IPS-18a (cell line): ENCODE measurements around the gene ARHGAP26.

ENCODE experiments used
- H3K27ac ChIP-seq: one replicate; pipeline ENCODE4 v1.5.1; 2013; ENCODE audit warnings: low read length
- H3K27me3 ChIP-seq: one replicate; pipeline ENCODE4 v1.6.1; 2013; ENCODE audit warnings: mild to moderate bottlenecking, low read length; ENCODE audit not compliant: control insufficient read depth, insufficient read depth
- H3K36me3 ChIP-seq: one replicate; pipeline ENCODE4 v1.6.1; 2013; ENCODE audit warnings: low read depth, low read length; ENCODE audit not compliant: control insufficient read depth
- H3K4me1 ChIP-seq: one replicate; pipeline ENCODE4 v1.6.1; 2013; ENCODE audit warnings: low read depth, low read length; ENCODE audit not compliant: control insufficient read depth
- H3K4me3 ChIP-seq: one replicate; pipeline ENCODE4 v1.5.1; 2013; ENCODE audit warnings: low read length
- H3K9ac ChIP-seq: one replicate; pipeline ENCODE4 v1.6.1; 2013; ENCODE audit warnings: mild to moderate bottlenecking, low read length, moderate library complexity
- H3K9me3 ChIP-seq: one replicate; pipeline ENCODE4 v1.6.1; 2013; ENCODE audit warnings: low read depth, low read length; ENCODE audit not compliant: control insufficient read depth

The ARHGAP26 gene

DNA sequence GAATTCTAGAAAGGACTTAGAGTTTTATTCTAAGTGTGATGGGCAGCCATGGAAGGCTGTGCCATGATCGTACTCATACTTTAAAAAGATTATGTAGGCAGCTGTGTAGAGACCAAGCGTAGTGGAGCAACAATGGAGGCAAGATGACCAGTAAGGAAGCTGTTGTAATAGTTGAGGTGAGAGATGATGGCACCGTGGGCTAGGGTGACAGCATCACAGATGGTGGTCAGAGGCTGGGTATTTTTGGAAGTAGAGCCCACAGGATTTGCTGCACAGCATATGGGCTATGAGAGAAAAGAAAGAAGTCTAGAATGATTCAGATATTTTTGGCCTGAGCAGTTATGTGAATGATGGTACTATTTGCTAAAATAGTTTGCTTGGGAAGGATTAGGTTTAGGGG lies 7.7 kb downstream of the ARHGAP26 start:
- H3K27me3 ChIP-seq = peaks cover 2% of the 10 kb centered on the region
- no peaks in the 10 kb centered on the region for H3K36me3 ChIP-seq
- no peak overlapping the region for H3K4me3 ChIP-seq
- H3K4me1 ChIP-seq = peaks cover 19% of the 10 kb centered on the region
- no peak overlapping the region for H3K27ac ChIP-seq
- no peaks in the 10 kb centered on the region for H3K9me3 ChIP-seq
- no peak overlapping the region for H3K9ac ChIP-seq

DNA sequence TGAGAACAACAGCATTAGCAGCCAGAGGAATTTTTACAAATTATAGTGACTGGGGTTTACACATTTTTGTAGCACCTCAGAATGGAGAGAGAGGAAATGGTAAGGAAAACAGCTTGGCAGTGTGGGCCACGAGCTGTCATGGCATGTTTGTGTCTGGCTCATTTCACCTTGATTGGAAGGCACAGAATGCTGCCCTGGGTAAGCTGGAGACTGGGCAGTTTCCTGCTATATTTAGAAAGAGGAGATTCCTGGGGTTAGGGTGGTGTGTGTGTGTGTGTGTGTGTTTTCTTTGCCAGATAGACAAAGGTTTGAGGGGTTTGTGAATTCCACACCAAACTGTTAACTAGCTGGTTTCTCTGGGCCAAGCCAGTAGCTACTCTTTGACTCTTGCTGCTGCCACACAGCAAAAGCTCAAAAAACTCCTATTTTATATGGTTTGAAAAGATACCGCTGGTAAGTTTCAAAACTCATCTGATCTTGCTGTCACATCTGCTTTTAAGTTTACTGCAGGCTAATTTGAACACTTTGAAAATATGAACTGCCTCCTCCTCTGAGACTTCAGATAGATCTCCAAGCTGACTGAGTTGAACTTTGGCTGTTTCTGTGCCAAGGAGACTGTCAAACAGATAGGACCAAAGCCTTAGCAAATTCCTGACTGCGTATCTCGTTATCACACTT lies 9.1 kb downstream of the ARHGAP26 start:
- peaks cover 32% of the 10 kb centered on the region for H3K4me1 ChIP-seq
- H3K9ac ChIP-seq = no peak overlapping the region
- no peaks in the 10 kb centered on the region for H3K36me3 ChIP-seq
- no peaks in the 10 kb centered on the region for H3K27me3 ChIP-seq
- H3K4me3 ChIP-seq = no peak overlapping the region
- no peaks in the 10 kb centered on the region for H3K9me3 ChIP-seq
- no peak overlapping the region for H3K27ac ChIP-seq

DNA sequence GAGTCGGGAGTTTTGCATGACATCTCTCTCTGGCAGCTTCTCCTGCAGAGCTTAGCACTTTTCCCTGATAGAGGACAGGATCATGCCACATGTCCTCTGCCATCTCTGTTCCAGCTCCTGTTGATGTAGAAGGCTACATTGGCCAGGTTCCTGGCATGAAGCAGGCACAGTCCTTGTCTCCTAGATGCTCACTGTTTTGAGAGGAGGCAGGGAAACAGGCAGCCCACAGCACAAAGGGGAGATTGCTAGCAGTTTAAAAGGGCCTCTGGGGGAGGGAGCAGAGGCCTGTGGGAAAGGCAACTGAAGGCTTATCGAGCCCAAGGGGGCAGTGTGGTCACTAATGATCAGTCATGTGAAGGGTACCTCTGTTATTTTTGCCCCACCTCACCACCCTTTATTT lies 10.7 kb downstream of the ARHGAP26 start:
- no peaks in the 10 kb centered on the region for H3K27me3 ChIP-seq
- H3K4me1 ChIP-seq = peaks cover 33% of the 10 kb centered on the region
- no peak overlapping the region for H3K9ac ChIP-seq
- H3K4me3 ChIP-seq = no peak overlapping the region
- H3K9me3 ChIP-seq = no peaks in the 10 kb centered on the region
- no peaks in the 10 kb centered on the region for H3K36me3 ChIP-seq
- H3K27ac ChIP-seq = no peak overlapping the region

DNA sequence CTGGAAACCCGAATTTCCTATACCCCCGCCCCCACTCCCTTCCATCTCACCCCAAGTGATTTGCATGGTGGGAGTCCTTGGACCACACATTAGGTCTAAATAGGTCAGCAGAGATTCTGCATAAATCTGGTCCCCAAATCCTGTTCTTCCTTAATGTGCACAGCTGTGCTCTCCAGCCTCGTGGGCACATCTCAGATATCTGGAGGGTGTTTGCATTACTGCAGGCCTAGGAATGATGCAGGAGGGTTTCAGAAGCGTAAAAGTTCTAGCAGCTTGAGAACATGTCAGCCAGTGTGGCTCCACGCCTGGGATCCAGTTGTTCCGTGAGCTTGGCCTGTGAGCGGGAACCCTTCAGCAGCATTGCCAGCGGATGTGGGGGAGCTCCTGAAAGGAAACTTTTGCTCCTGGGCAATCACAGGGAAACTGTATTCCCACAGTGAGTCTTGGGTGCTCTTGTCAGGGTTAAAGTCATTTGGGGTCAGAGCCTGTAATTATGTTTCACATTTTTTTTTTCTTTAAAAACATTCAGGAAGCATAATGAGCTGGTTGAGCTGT lies 12.9 kb downstream of the ARHGAP26 start:
- Histone ChIP-seq H3K27me3 (no peaks in the 10 kb centered on the region), H3K4me1 (peaks cover 33% of the 10 kb centered on the region), H3K4me3 (no peak overlapping the region), H3K9me3 (no peaks in the 10 kb centered on the region), H3K36me3 (no peaks in the 10 kb centered on the region), H3K9ac (no peak overlapping the region), H3K27ac (no peak overlapping the region)

DNA sequence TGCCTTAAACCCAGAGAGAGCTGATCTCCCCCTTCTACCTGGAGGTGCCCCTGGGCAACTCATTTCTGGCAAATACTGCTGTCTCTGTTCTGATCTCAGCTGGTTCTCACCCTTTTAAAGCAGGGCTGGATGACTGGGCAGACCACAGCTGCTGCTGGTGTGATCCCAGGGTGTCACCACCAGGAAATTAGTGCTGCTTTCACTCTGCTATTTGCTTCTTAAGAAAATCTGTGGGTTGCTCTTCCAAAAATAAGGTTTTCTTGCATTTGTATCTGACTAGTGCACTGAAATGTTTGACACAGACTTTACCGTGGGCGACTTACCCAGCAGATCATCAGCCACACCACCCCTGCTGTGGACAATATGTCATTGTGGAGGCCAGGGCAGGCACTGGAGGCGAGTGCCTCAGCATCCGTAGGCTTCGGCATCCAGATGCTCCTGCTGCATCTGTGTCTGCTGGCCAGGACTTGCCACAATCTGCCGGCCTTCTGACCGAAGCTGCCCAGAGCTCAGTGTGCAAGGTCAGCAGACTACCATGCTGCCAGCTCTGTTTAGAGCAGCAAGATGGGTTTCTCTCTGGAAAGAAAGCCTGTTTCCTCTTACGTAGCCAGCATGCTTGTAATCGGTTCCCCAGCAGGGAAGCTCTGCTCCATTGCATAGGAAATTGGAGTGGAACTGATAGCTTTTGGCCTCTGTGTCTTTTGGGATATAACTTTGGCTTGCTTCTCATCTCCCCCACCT lies 13.6 kb downstream of the ARHGAP26 start:
- Histone ChIP-seq H3K36me3 (no peaks in the 10 kb centered on the region), H3K4me3 (no peak overlapping the region), H3K9ac (no peak overlapping the region), H3K27me3 (no peaks in the 10 kb centered on the region), H3K9me3 (no peaks in the 10 kb centered on the region), H3K4me1 (peaks cover 33% of the 10 kb centered on the region), H3K27ac (no peak overlapping the region)

DNA sequence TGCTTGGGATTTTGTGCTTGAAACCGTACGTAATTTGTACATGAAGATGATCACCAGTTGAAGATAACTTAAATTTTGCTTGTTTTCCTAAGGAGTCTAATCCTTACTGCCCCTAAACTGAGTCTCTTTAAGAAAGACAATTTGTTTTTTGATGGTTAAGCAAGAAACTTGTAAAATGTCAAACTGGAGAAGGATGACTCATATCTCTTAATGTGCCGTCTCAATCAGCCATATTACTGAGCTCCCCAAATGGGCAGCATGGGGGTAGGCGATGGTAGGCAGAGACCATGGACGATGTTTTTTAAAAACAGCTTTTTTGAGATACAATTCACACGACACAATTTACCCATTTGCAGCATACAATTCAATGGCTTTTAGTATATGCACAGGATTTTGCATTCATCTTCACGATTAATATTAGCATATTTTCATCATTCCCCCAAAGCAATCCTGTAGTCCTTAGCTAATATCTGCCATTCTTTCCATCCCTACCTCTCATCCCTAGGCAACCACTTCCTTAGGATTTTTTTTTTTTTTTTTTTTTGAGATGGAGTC lies 14.3 kb downstream of the ARHGAP26 start:
- Histone ChIP-seq H3K9ac (no peak overlapping the region), H3K4me1 (peaks cover 29% of the 10 kb centered on the region), H3K36me3 (no peaks in the 10 kb centered on the region), H3K4me3 (no peak overlapping the region), H3K27me3 (no peaks in the 10 kb centered on the region), H3K27ac (no peak overlapping the region), H3K9me3 (no peaks in the 10 kb centered on the region)

DNA sequence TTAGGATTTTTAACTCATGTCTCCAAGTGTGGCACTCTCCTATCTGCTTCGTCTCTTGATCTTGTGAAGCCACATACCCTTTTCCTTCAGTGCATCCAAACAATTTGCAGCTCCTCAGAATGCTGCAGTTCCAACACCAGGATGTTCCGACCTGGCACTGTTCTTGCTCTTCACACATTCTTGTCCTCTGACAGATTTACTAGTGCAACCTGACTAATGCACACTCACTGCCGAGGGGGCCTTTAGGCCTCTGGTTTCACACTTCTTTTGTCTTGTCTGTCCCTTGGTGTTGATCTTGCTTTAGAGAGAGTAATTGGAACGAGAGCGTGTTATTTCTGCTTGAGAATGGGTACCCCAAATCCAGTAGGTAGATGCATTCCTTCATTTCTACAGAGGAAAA lies 15.0 kb downstream of the ARHGAP26 start:
- Histone ChIP-seq H3K9ac (no peak overlapping the region), H3K27me3 (no peaks in the 10 kb centered on the region), H3K27ac (no peak overlapping the region), H3K4me1 (peaks cover 27% of the 10 kb centered on the region), H3K9me3 (no peaks in the 10 kb centered on the region), H3K4me3 (no peak overlapping the region), H3K36me3 (no peaks in the 10 kb centered on the region)

DNA sequence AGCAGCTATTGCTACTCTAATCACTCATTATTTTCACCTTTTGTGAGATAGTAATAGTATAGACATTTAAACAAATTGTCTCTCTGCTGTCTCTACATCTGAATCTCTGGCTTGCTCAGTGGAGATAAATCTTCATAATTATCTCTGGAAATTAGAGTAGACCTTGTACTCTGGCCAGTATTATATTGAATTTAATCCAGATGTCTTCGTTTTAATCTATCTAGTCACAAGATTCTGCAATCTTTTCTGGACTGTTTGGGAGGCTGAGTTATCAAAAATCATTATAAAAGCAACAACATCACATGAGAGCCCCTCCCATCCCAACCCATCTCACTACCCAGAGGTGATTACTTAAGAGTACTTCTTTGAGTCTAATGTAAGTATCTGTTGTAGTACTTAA lies 19.0 kb downstream of the ARHGAP26 start:
- Histone ChIP-seq H3K9ac (no peak overlapping the region), H3K27ac (no peak overlapping the region), H3K4me1 (peaks cover 2% of the 10 kb centered on the region), H3K9me3 (no peaks in the 10 kb centered on the region), H3K27me3 (no peaks in the 10 kb centered on the region), H3K36me3 (no peaks in the 10 kb centered on the region), H3K4me3 (no peak overlapping the region)

DNA sequence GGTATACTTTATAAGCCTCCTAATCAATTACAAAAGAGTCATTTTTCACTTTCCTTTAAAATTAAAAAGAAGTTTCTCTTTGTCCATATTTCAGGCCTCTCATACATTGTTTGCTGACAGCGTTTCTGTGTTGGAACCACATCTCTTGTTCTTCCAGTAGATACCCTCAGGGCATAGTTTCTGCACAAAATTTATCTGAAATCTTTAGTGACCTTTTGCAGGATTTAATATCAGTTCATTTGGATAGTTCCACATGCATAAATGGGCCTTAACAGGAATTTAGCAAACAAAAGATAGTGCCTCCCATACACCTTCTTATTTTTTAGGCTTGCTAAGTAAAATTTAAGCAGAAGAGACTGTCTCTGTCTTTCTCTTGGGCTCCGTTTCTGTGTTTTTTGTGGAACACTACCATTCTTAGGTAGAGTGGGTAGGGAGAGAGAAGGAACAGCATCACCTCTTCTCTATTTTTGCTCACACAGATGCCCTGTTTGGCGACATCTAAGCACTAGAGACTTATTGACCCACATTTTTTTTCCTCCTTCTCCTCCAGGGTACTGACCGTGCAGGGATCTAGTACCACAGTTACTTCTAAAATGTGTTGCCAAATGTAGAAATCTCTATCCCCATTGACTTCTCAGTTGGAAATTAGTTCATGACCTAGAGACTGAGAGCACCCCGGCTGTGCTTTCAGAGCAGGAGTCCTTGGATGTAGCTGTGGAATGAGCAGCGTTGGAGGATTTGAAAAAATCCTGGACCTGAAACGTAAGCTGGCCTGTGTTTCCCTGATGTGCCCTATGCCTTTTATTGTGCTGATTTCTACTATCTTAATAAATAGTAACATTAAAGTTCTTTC lies 22.1 kb downstream of the ARHGAP26 start:
- Histone ChIP-seq H3K9ac (no peak overlapping the region), H3K27ac (no peak overlapping the region)

DNA sequence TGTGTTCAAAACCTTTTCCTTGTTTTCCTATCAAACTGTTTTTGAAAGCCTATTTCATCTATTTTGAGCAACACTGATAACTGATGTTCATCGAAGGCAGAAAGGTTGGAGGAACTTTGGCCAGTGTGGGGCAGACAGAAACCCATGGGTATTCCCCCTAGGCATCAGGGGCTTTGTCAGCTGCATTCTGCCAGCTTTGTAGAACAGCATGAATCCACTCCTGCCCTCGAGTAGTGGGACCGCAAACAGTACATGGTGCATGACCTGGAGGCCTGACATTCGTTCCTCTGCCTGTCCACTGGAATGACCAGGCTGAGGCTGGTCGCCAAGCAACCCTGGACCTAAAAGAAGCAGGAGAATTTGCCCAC lies 22.7 kb downstream of the ARHGAP26 start:
- H3K27me3 ChIP-seq = no peaks in the 10 kb centered on the region
- H3K9ac ChIP-seq = no peak overlapping the region
- H3K4me3 ChIP-seq = no peak overlapping the region
- peaks cover 7% of the 10 kb centered on the region for H3K4me1 ChIP-seq
- no peaks in the 10 kb centered on the region for H3K36me3 ChIP-seq
- H3K27ac ChIP-seq = no peak overlapping the region
- H3K9me3 ChIP-seq = no peaks in the 10 kb centered on the region

More for the DNA sequence above, 22.1 kb downstream of the ARHGAP26 start:
- Histone ChIP-seq H3K36me3 (no peaks in the 10 kb centered on the region), H3K4me1 (peaks cover 6% of the 10 kb centered on the region), H3K27me3 (no peaks in the 10 kb centered on the region), H3K9me3 (no peaks in the 10 kb centered on the region), H3K4me3 (no peak overlapping the region)

DNA sequence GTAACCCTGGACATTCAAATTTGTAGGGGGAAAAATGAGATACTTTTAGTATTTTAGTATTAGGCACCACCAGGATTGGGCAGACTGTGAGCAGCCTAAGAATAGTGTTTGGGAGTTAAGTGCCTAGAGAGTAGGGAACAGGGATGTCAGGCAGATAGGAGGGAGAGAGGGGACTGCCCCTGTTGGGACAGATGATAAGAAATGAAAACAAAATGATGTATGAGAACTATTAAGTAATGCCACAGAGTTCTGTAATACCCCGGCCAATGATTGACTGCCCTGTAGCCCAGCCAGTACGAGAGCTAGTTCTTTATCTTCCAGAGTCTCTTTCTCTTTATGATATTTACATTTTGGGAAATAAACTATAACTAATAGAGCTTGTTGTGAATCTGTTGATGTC lies 24.4 kb downstream of the ARHGAP26 start:
- Histone ChIP-seq H3K4me3 (no peak overlapping the region), H3K9ac (no peak overlapping the region), H3K27me3 (no peaks in the 10 kb centered on the region), H3K4me1 (peaks cover 7% of the 10 kb centered on the region), H3K27ac (no peak overlapping the region), H3K9me3 (no peaks in the 10 kb centered on the region), H3K36me3 (no peaks in the 10 kb centered on the region)
